GM12891 (cell line): ENCODE measurements around the gene TSPAN12.
"Not testable (repeated sequence)": the region's sequence is repeated elsewhere in the genome, so short reads cannot be mapped to it uniquely, and the experiment has no call there.

Source experiments
- PAX5 ChIP-seq: IDR thresholded peaks from 2 replicates; pipeline ENCODE4 v1.6.1; 2011; ENCODE audit warnings: low read length, moderate library complexity, mild to moderate bottlenecking; ENCODE audit not compliant: insufficient read depth, severe bottlenecking
- POLR2A ChIP-seq: IDR thresholded peaks from 2 replicates; pipeline ENCODE4 v1.6.1; 2011; ENCODE audit warnings: low read depth, low read length, control low read depth
- POLR2AphosphoS5 ChIP-seq: IDR thresholded peaks from 2 replicates; pipeline ENCODE4 v1.6.1; 2011; ENCODE audit warnings: low read depth, low read length, control low read depth
- POU2F2 ChIP-seq: IDR thresholded peaks from 2 replicates; pipeline ENCODE4 v1.6.1; 2011; ENCODE audit warnings: low read depth, mild to moderate bottlenecking, control low read depth, low read length, moderate library complexity
- SPI1 ChIP-seq: IDR thresholded peaks from 2 replicates; pipeline ENCODE4 v1.6.1; 2011; ENCODE audit warnings: low read depth, low read length, control low read depth
- TAF1 ChIP-seq: IDR thresholded peaks from 2 replicates; pipeline ENCODE4 v1.6.1; 2011; ENCODE audit warnings: low read depth, low read length, control low read depth

DNA sequence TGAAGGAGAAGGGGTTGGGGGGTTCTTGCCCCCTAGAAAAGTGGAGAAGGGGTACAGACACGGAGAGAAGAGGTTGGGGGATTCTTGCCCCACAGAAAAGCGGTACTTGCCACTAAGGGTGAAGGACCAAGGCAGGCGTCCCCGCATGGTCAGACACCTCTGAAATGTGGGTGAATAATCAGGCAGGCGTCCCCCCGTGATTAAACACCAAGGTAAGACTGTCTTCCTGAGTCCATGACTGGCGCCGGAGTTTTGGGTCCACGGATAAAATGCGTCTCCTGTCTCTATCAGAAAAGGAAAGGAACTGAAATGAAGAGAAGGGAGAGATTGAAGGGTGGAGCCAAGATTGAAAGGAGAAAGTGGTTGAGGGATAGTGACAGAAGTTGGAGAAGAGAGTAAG is 76.0 kb downstream of the TSPAN12 start:
- not testable (repeated sequence) for TF ChIP-seq TAF1, POLR2A, POLR2AphosphoS5, SPI1, PAX5, POU2F2
